ENCODE results near the gene TYMP. TPM values are rescaled to one million over a fixed set of nuclear protein-coding genes. Genes with fewer than 3 reads are reported as not detected.
"Not testable (repeated sequence)": the region's sequence is repeated elsewhere in the genome, so short reads cannot be mapped to it uniquely, and the experiment has no call there.

TYMP gene
- total and polyA plus RNA-seq, 2 donors (not counting 1 experiment from before 2014, with no cell fraction given) = 3.7 to 40.1 TPM

- no peaks in the 10 kb centered on the region for H3K79me2 ChIP-seq (ENCODE audit: control insufficient read depth, insufficient read depth, low read length)
- peaks cover 7% of the 10 kb centered on the region for H3K4me1 ChIP-seq (ENCODE audit: control insufficient read depth, extremely low read depth, insufficient read depth, low read length)
- H3K9ac ChIP-seq (ENCODE audit: insufficient read depth, low read length) = no peak overlapping the region
- H3K27ac ChIP-seq (ENCODE audit: insufficient read depth, low read length) = no peak overlapping the region
- H3K36me3 ChIP-seq (ENCODE audit: control insufficient read depth, insufficient read depth, low read length) = no peaks in the 10 kb centered on the region
- H4K20me1 ChIP-seq (ENCODE audit: control insufficient read depth, extremely low read depth, insufficient read depth, low read length) = no peaks in the 10 kb centered on the region
- no peak for TF ChIP-seq EZH2 (IDR thresholded peaks at IDR 0.05; ENCODE audit: low read length, missing control alignments)
- TF ChIP-seq CTCF (conservative IDR thresholded peaks at IDR 0.05 in 1 of 2, IDR thresholded peaks at IDR 0.05 in 1 of 2; ENCODE audit: low read depth in 1 of 2, low read length in 2 of 2) = no peak
- no peak overlapping the region for H3K4me2 ChIP-seq (ENCODE audit: extremely low read depth, insufficient read depth, low read length)
- no peaks in the 10 kb centered on the region for H3K9me3 ChIP-seq (ENCODE audit: control insufficient read depth, insufficient read depth, low read depth, low read length)
- H3K27me3 ChIP-seq (ENCODE audit: control insufficient read depth, insufficient read depth, low read length) = peaks cover 15% of the 10 kb centered on the region
- DNase-seq (ENCODE audit: low read depth in 2 of 2) = no peak
- H2AFZ ChIP-seq (ENCODE audit: low read length) = no peak overlapping the region
- no peak overlapping the region for H3K4me3 ChIP-seq (replicated peaks in 1 of 4; ENCODE audit: control extremely low read depth in 1 of 4, insufficient read depth in 1 of 4, low read depth in 3 of 4, low read length in 4 of 4)
Measured at GRCh38 chr22:50542416-50542927, 12.7 kb upstream of the TYMP start.

- H3K4me3 ChIP-seq (replicated peaks in 1 of 4; ENCODE audit: control extremely low read depth in 1 of 4, insufficient read depth in 1 of 4, low read depth in 3 of 4, low read length in 4 of 4); H2AFZ ChIP-seq (ENCODE audit: low read length); H3K4me2 ChIP-seq (ENCODE audit: extremely low read depth, insufficient read depth, low read length); H3K36me3 ChIP-seq (ENCODE audit: control insufficient read depth, insufficient read depth, low read length); H3K4me1 ChIP-seq (ENCODE audit: control insufficient read depth, extremely low read depth, insufficient read depth, low read length); H3K9me3 ChIP-seq (ENCODE audit: control insufficient read depth, insufficient read depth, low read depth, low read length); H3K79me2 ChIP-seq (ENCODE audit: control insufficient read depth, insufficient read depth, low read length); H4K20me1 ChIP-seq (ENCODE audit: control insufficient read depth, extremely low read depth, insufficient read depth, low read length); H3K9ac ChIP-seq (ENCODE audit: insufficient read depth, low read length): not testable (repeated sequence)
- DNase-seq (ENCODE audit: low read depth in 2 of 2) = peak; percentile 59 to 89
- peak overlapping the region; percentile 6 for H3K27ac ChIP-seq (ENCODE audit: insufficient read depth, low read length)
- peaks cover 14% of the 10 kb centered on the region for H3K27me3 ChIP-seq (ENCODE audit: control insufficient read depth, insufficient read depth, low read length)
Measured at GRCh38 chr22:50541667-50542026, 11.8 kb upstream of the TYMP start.

GRCh38 chr22:50540381-50540780 lies 10.6 kb upstream of the TYMP start:
- H3K9ac ChIP-seq (ENCODE audit: insufficient read depth, low read length) = no peak overlapping the region
- H4K20me1 ChIP-seq (ENCODE audit: control insufficient read depth, extremely low read depth, insufficient read depth, low read length) = no peaks in the 10 kb centered on the region
- no peak overlapping the region for H3K4me2 ChIP-seq (ENCODE audit: extremely low read depth, insufficient read depth, low read length)
- no peaks in the 10 kb centered on the region for H3K9me3 ChIP-seq (ENCODE audit: control insufficient read depth, insufficient read depth, low read depth, low read length)
- no peaks in the 10 kb centered on the region for H3K36me3 ChIP-seq (ENCODE audit: control insufficient read depth, insufficient read depth, low read length)
- peaks cover 6% of the 10 kb centered on the region for H3K27me3 ChIP-seq (ENCODE audit: control insufficient read depth, insufficient read depth, low read length)
- H2AFZ ChIP-seq (ENCODE audit: low read length) = no peak overlapping the region
- no peak for TF ChIP-seq EZH2 (IDR thresholded peaks at IDR 0.05; ENCODE audit: low read length, missing control alignments)
- TF ChIP-seq CTCF (conservative IDR thresholded peaks at IDR 0.05 in 1 of 2, IDR thresholded peaks at IDR 0.05 in 1 of 2; ENCODE audit: low read depth in 1 of 2, low read length in 2 of 2) = no peak
- no peak overlapping the region for H3K27ac ChIP-seq (ENCODE audit: insufficient read depth, low read length)
- H3K4me1 ChIP-seq (ENCODE audit: control insufficient read depth, extremely low read depth, insufficient read depth, low read length) = peaks cover 7% of the 10 kb centered on the region
- no peak overlapping the region for H3K4me3 ChIP-seq (replicated peaks in 1 of 4; ENCODE audit: control extremely low read depth in 1 of 4, insufficient read depth in 1 of 4, low read depth in 3 of 4, low read length in 4 of 4)
- DNase-seq (ENCODE audit: low read depth in 2 of 2) = no peak
- H3K79me2 ChIP-seq (ENCODE audit: control insufficient read depth, insufficient read depth, low read length) = no peaks in the 10 kb centered on the region

Data from fibroblast of lung (primary cell).